ENCODE data around the gene ATMIN.

Gene ATMIN

DNA sequence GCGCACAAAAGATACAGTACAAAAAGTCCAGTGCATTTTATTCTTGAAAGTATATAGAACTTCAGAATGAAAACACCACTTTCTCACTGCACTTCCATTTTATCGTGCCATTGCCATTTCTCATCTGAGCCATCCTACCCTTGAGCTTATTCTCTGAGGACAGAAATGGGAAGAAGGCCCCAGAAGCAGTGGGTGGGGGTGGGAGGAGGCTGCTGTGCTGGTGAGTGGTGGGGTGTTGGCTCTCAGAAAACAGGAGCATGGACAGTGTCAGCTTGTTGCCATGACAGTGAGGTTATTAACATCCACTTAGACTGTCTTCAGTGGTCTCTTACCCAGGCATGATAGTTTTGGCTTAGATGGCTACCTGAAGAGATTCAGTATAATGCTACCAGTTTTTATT lies 4.5 kb downstream of the ATMIN start:
- no peak for TF ChIP-seq EZH2phosphoT487 (IDR thresholded peaks at IDR 0.05; ENCODE audit: borderline replicate concordance)
- peak overlapping the region; percentile 88 for H3K4me2 ChIP-seq (ENCODE audit: low read depth, low read length, poor library complexity, severe bottlenecking)
- no peak overlapping the region for H2AFZ ChIP-seq (ENCODE audit: low read length)
- H3K27me3 ChIP-seq (ENCODE audit: insufficient read depth, low read length, poor library complexity, severe bottlenecking) = no peaks in the 10 kb centered on the region
- peaks cover 16% of the 10 kb centered on the region for H4K20me1 ChIP-seq (ENCODE audit: insufficient read depth, low read length, poor library complexity, severe bottlenecking)
- no peaks in the 10 kb centered on the region for H3F3A ChIP-seq (ENCODE audit: low read depth)
- peaks cover 37% of the 10 kb centered on the region for H3K79me2 ChIP-seq (ENCODE audit: insufficient read depth, low read length)
- H3K9me2 ChIP-seq (replicated peaks; ENCODE audit: low read depth, low read length) = no peaks in the 10 kb centered on the region
- no peak overlapping the region for H3K4me3 ChIP-seq (ENCODE audit: low read length, poor library complexity, severe bottlenecking)
- no peak overlapping the region for H3K9ac ChIP-seq (ENCODE audit: low read depth, low read length, poor library complexity, severe bottlenecking)
- H3K36me3 ChIP-seq (ENCODE audit: insufficient read depth, low read length) = peaks cover 37% of the 10 kb centered on the region; the same call in 1 of the 2 replicates
- no peaks in the 10 kb centered on the region for H3K9me3 ChIP-seq (ENCODE audit: insufficient read depth, low read depth, low read length)
- H3K4me1 ChIP-seq (ENCODE audit: insufficient read depth, low read length, poor library complexity, severe bottlenecking) = peaks cover 39% of the 10 kb centered on the region

DNA sequence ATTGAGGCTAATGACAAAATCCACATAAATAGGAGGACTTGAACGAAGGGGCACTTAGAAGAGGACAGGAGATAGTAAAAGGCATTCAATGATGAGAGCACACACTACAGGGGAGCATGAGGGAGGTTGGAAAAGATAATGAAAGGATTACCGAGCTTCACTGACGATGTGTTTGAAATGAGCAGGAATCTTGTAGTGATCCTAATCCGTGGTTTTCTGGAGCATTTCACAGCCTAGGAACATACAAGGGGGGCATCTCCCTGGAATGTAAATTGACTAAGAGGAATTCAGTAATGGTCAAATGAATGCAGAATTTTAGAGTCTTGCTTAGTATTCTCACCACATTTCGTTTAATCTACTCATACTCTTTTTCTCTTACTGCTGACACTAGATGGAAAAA lies 5.2 kb downstream of the ATMIN start:
- Histone ChIP-seq H3K4me2 (ENCODE audit: low read depth, low read length, poor library complexity, severe bottlenecking) (no peak overlapping the region), H3K36me3 (ENCODE audit: insufficient read depth, low read length) (peaks cover 41% of the 10 kb centered on the region; the same call in 1 of the 2 replicates), H3K4me1 (ENCODE audit: insufficient read depth, low read length, poor library complexity, severe bottlenecking) (peaks cover 39% of the 10 kb centered on the region), H3K27me3 (ENCODE audit: insufficient read depth, low read length, poor library complexity, severe bottlenecking) (no peaks in the 10 kb centered on the region), H3K79me2 (ENCODE audit: insufficient read depth, low read length) (peaks cover 37% of the 10 kb centered on the region), H3F3A (ENCODE audit: low read depth) (no peaks in the 10 kb centered on the region), H3K4me3 (ENCODE audit: low read length, poor library complexity, severe bottlenecking) (no peak overlapping the region), H3K9me2 (replicated peaks; ENCODE audit: low read depth, low read length) (no peaks in the 10 kb centered on the region), H3K9me3 (ENCODE audit: insufficient read depth, low read depth, low read length) (no peaks in the 10 kb centered on the region), H4K20me1 (ENCODE audit: insufficient read depth, low read length, poor library complexity, severe bottlenecking) (peaks cover 16% of the 10 kb centered on the region), H2AFZ (ENCODE audit: low read length) (no peak overlapping the region), H3K9ac (ENCODE audit: low read depth, low read length, poor library complexity, severe bottlenecking) (no peak overlapping the region)
- TF ChIP-seq EZH2phosphoT487 (IDR thresholded peaks at IDR 0.05; ENCODE audit: borderline replicate concordance) = no peak
- TF ChIP-seq, protein P1, sequence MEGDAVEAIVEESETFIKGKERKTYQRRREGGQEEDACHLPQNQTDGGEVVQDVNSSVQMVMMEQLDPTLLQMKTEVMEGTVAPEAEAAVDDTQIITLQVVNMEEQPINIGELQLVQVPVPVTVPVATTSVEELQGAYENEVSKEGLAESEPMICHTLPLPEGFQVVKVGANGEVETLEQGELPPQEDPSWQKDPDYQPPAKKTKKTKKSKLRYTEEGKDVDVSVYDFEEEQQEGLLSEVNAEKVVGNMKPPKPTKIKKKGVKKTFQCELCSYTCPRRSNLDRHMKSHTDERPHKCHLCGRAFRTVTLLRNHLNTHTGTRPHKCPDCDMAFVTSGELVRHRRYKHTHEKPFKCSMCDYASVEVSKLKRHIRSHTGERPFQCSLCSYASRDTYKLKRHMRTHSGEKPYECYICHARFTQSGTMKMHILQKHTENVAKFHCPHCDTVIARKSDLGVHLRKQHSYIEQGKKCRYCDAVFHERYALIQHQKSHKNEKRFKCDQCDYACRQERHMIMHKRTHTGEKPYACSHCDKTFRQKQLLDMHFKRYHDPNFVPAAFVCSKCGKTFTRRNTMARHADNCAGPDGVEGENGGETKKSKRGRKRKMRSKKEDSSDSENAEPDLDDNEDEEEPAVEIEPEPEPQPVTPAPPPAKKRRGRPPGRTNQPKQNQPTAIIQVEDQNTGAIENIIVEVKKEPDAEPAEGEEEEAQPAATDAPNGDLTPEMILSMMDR (conservative IDR thresholded peaks at IDR 0.05; ENCODE audit: low read length) = no peak

DNA sequence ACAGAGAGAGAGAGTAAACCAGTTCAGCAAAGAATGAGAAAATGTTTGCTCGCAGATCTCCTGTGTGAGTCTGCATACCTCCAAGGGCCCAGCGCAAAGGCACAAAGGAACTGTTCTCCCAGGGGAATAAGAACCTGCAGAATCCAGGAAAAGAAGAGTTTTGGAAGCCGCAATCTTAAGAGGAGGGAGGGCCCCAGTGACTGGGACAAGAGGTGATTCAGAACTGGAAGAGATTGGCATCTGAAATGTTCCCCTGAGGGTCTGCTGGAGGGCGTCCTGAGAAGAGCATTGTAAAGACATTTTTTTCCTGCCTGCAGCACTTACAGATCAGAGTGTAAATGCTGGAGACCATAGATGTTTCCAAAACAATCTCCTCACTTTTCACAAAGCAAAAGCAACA lies 6.1 kb downstream of the ATMIN start:
- peaks cover 36% of the 10 kb centered on the region for H3K4me1 ChIP-seq (ENCODE audit: insufficient read depth, low read length, poor library complexity, severe bottlenecking)
- H3K4me3 ChIP-seq (ENCODE audit: low read length, poor library complexity, severe bottlenecking) = no peak overlapping the region
- no peak overlapping the region for H3K4me2 ChIP-seq (ENCODE audit: low read depth, low read length, poor library complexity, severe bottlenecking)
- no peaks in the 10 kb centered on the region for H3F3A ChIP-seq (ENCODE audit: low read depth)
- H3K9ac ChIP-seq (ENCODE audit: low read depth, low read length, poor library complexity, severe bottlenecking) = no peak overlapping the region
- peaks cover 41% of the 10 kb centered on the region; the same call in 1 of the 2 replicates for H3K36me3 ChIP-seq (ENCODE audit: insufficient read depth, low read length)
- H2AFZ ChIP-seq (ENCODE audit: low read length) = no peak overlapping the region
- no peaks in the 10 kb centered on the region for H3K9me2 ChIP-seq (replicated peaks; ENCODE audit: low read depth, low read length)
- TF ChIP-seq EZH2phosphoT487 (IDR thresholded peaks at IDR 0.05; ENCODE audit: borderline replicate concordance) = no peak
- TF ChIP-seq, protein P1 (conservative IDR thresholded peaks at IDR 0.05; ENCODE audit: low read length) = no peak
- H4K20me1 ChIP-seq (ENCODE audit: insufficient read depth, low read length, poor library complexity, severe bottlenecking) = peaks cover 10% of the 10 kb centered on the region
- H3K27me3 ChIP-seq (ENCODE audit: insufficient read depth, low read length, poor library complexity, severe bottlenecking) = no peaks in the 10 kb centered on the region
- peaks cover 31% of the 10 kb centered on the region for H3K79me2 ChIP-seq (ENCODE audit: insufficient read depth, low read length)
- no peaks in the 10 kb centered on the region for H3K9me3 ChIP-seq (ENCODE audit: insufficient read depth, low read depth, low read length)

DNA sequence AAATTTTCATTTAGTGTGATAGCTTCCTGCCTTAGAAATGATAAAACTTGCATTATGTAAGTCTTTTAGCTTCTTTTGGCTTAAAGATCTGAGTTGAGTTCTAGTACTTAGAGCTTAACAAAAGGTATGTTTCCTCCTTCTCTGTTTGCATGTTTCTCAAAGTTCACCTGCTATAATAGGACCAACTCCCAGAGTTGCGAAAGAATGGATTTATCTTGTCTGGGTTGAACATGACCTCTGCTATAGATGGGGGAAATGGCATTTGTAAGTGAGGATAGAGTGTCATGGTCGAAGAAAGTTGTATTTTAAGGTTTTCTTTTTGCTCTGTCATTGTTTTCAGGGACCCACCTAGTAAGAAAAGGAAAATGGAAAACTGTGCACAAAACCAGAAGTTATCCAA lies 7.2 kb downstream of the ATMIN start:
- Histone ChIP-seq H3K4me2 (ENCODE audit: low read depth, low read length, poor library complexity, severe bottlenecking) (no peak overlapping the region), H3K4me3 (ENCODE audit: low read length, poor library complexity, severe bottlenecking) (no peak overlapping the region), H4K20me1 (ENCODE audit: insufficient read depth, low read length, poor library complexity, severe bottlenecking) (peaks cover 3% of the 10 kb centered on the region), H3F3A (ENCODE audit: low read depth) (no peaks in the 10 kb centered on the region), H3K9me3 (ENCODE audit: insufficient read depth, low read depth, low read length) (no peaks in the 10 kb centered on the region), H3K9ac (ENCODE audit: low read depth, low read length, poor library complexity, severe bottlenecking) (no peak overlapping the region), H3K36me3 (ENCODE audit: insufficient read depth, low read length) (peaks cover 41% of the 10 kb centered on the region; the same call in 1 of the 2 replicates), H2AFZ (ENCODE audit: low read length) (no peak overlapping the region), H3K79me2 (ENCODE audit: insufficient read depth, low read length) (peaks cover 19% of the 10 kb centered on the region), H3K4me1 (ENCODE audit: insufficient read depth, low read length, poor library complexity, severe bottlenecking) (peaks cover 24% of the 10 kb centered on the region), H3K27me3 (ENCODE audit: insufficient read depth, low read length, poor library complexity, severe bottlenecking) (no peaks in the 10 kb centered on the region), H3K9me2 (replicated peaks; ENCODE audit: low read depth, low read length) (no peaks in the 10 kb centered on the region)
- TF ChIP-seq, protein P1 (conservative IDR thresholded peaks at IDR 0.05; ENCODE audit: low read length) = no peak
- TF ChIP-seq EZH2phosphoT487 (IDR thresholded peaks at IDR 0.05; ENCODE audit: borderline replicate concordance) = no peak
